Type B pancreatic cell (in vitro differentiated cells): ENCODE data around the gene CXCL6. TPM values are rescaled to one million over a fixed set of nuclear protein-coding genes. Genes with fewer than 3 reads are reported as not detected.

Experiments used
- DNase-seq: peaks from one replicate; pipeline ENCODE4 v3.0.0; 2021; ENCODE audit warnings: mixed read lengths; ENCODE audit not compliant: unreplicated experiment; ENCODE audit errors: extremely low spot score
- H3K27ac Mint-ChIP-seq: 2 replicates; pipeline ENCODE4 v1.8.0; 2021; ENCODE audit warnings: mild to moderate bottlenecking, mixed read lengths
- H3K27me3 Mint-ChIP-seq: 2 replicates; pipeline ENCODE4 v1.8.0; 2021; ENCODE audit warnings: mixed read lengths
- H3K36me3 Mint-ChIP-seq: 2 replicates; pipeline ENCODE4 v1.8.0; 2021; ENCODE audit warnings: mixed read lengths
- H3K4me1 Mint-ChIP-seq: one replicate; pipeline ENCODE4 v1.8.0; 2021; ENCODE audit warnings: mixed read lengths; ENCODE audit not compliant: unreplicated experiment
- H3K4me3 Mint-ChIP-seq: 2 replicates; pipeline ENCODE4 v1.8.0; 2021; ENCODE audit warnings: mild to moderate bottlenecking, mixed read lengths
- H3K9me3 Mint-ChIP-seq: 2 replicates; pipeline ENCODE4 v1.8.0; 2021; ENCODE audit warnings: mixed read lengths
- total RNA-seq: library from RNA; stranded (reverse); gene quantifications from 2 replicates; pipeline ENCODE4 v1.2.1, GENCODE V29; 2021; ENCODE audit warnings: low replicate concordance
- TF ChIP-seq, protein P1 (sequence below): fragments of 200-600 bp; sonication (generic); conservative IDR thresholded peaks from 2 replicates; pipeline ENCODE4 v1.5.0; 2021; ENCODE audit warnings: antibody characterized with exemption, mild to moderate bottlenecking

CXCL6 gene
- total RNA-seq, 1 donor from 2014 or later = 1.9 TPM

DNA sequence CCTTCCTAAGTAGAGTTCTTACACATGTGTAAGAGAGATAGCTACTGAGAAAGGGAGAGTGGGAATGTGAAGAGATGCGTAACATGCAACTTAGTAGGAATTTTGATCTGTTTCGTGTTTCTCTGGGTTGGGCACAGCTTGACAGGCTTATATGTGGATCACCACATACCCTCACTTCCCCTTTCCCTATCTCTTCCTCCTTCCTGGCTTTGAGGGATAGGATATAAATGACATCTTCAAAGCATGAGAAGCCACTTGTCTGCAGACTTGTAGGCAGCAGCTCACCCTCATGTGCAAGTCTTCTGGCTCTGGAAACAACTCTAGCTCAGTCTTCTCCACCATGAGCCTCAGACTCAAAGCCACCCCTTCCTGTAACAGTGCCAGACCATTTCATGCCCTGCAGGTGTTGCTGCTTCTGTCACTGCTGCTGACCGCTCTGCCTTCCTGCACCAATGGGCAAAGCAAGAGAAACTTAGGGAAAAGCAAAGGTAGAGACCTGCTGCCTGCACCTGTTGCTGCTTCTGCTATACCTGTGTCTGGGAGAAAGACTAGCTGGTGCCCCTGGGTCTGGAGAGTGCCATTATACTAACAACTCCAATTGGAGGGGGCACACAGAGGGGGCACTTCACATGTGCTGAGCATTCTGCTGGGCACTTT is 11.2 kb downstream of the CXCL6 start:
- DNase-seq = no peak
- Mint-ChIP-seq H3K4me1 (no peaks in the 10 kb centered on the region), H3K9me3 (no peaks in the 10 kb centered on the region), H3K4me3 (no peak overlapping the region), H3K27me3 (peaks cover 25% of the 10 kb centered on the region), H3K27ac (no peak overlapping the region), H3K36me3 (no peaks in the 10 kb centered on the region)
- TF ChIP-seq, protein P1, sequence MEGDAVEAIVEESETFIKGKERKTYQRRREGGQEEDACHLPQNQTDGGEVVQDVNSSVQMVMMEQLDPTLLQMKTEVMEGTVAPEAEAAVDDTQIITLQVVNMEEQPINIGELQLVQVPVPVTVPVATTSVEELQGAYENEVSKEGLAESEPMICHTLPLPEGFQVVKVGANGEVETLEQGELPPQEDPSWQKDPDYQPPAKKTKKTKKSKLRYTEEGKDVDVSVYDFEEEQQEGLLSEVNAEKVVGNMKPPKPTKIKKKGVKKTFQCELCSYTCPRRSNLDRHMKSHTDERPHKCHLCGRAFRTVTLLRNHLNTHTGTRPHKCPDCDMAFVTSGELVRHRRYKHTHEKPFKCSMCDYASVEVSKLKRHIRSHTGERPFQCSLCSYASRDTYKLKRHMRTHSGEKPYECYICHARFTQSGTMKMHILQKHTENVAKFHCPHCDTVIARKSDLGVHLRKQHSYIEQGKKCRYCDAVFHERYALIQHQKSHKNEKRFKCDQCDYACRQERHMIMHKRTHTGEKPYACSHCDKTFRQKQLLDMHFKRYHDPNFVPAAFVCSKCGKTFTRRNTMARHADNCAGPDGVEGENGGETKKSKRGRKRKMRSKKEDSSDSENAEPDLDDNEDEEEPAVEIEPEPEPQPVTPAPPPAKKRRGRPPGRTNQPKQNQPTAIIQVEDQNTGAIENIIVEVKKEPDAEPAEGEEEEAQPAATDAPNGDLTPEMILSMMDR = no peak

DNA sequence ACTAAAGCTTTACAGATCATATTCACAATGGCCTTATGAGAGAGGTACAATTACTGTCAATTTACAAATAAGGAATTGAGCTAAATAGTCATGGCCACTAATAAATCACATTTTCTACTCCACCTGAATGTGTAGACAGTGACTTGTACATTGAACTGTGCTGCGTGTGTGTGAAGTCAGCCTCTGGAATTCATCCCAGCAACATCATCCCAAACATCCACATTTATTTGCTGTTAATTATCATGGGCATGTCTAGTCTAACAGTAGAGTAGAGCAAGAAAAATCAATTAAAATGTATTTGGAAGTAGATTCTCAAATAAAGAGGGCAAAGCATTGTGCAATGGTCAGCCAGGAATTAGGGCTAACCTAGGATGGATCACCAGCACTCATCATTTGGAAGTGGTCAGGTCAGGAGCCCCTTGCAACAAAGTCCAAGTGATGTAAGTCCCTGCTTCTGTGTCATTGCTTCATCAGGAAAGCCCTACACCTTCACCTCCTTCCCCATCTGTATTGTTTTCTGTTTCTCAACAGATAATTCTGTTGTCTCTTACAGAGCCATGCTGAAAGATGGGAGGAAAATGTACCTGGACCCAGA is 11.8 kb downstream of the CXCL6 start:
- Mint-ChIP-seq H3K4me3 (no peak overlapping the region), H3K4me1 (no peaks in the 10 kb centered on the region)
- TF ChIP-seq, protein P1 = no peak

DNA sequence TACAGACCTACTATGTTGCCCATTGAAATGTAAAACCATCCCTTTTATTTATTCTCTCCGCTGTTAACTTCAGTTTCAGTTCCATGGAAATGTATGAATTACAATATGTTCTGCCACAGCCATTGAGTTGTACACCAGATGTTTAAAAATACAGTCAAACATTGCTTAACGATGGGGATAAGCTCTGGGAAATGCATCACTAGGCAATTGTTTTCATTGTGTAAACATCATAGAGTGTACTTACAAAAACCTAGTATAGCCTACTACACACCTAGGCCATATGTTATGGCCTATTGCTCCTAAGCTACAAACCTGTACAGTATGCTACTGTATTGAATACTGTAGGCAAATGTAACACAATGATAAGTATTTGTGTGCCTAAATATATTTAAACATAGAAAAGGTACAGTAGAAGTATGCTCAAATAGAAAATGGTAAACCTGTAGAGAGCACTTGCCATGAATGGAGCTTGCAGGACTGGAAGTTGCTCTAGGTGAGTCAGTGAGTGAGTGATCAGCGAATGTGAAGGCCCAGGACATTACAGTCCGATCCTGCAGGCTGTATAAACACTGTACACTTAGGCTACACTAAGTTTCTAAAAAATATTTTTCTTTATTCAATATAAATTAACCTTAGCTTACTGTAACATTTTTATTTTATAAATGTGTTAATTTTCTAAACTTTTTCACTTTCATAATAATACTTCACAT is 13.9 kb downstream of the CXCL6 start:
- DNase-seq = no peak
- no peaks in the 10 kb centered on the region for H3K4me1 Mint-ChIP-seq
- no peaks in the 10 kb centered on the region for H3K9me3 Mint-ChIP-seq
- H3K27me3 Mint-ChIP-seq = peaks cover 32% of the 10 kb centered on the region
- peaks cover 4% of the 10 kb centered on the region for H3K36me3 Mint-ChIP-seq
- H3K27ac Mint-ChIP-seq = no peak overlapping the region
- H3K4me3 Mint-ChIP-seq = no peak overlapping the region
- TF ChIP-seq, protein P1 = no peak

More for the DNA sequence above, 11.8 kb downstream of the CXCL6 start:
- Mint-ChIP-seq H3K27ac (no peak overlapping the region), H3K27me3 (peaks cover 26% of the 10 kb centered on the region), H3K36me3 (no peaks in the 10 kb centered on the region), H3K9me3 (no peaks in the 10 kb centered on the region)
- DNase-seq = no peak

DNA sequence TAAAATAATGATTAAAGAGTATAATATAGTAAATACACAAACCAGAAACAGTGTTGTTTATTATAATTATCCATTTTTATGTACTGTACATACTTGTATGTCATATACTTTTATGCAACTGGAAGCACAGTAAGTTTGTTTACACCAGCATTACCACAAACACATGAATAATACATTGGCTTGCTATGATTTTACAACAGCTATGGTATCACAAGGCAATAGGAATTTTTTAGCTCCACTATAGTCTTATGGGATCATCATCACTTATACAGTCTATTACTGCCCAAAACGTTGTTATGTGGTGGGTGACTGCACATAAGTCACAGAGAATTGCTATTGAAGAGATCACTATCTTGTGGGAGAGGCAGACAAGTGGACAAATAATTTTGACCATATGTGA is 14.8 kb downstream of the CXCL6 start:
- no peak for DNase-seq
- H3K27ac Mint-ChIP-seq = no peak overlapping the region
- H3K4me3 Mint-ChIP-seq = no peak overlapping the region
- H3K27me3 Mint-ChIP-seq = peaks cover 36% of the 10 kb centered on the region
- TF ChIP-seq, protein P1 = no peak
- no peaks in the 10 kb centered on the region for H3K9me3 Mint-ChIP-seq
- H3K4me1 Mint-ChIP-seq = no peaks in the 10 kb centered on the region
- H3K36me3 Mint-ChIP-seq = peaks cover 4% of the 10 kb centered on the region

DNA sequence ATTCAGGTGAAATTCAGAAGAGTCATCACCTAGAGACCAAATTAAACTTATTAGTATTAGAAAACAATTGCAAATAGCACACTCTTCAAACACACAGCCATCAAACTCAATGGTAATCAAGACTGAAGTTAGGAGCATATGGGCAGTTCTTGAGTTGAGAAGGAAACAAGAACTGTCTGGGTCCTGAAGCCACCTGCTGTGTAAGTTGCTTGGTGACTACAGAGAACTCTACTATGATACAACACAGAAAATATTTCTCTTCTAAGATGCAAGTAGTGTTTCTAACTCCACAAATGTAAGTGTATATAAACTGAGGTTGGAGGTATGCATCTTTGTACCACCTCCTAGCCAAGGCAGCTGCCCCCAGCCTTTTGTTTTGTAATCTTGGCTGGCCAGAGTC is 16.3 kb downstream of the CXCL6 start:
- no peak overlapping the region for H3K4me3 Mint-ChIP-seq
- no peaks in the 10 kb centered on the region for H3K4me1 Mint-ChIP-seq
- H3K36me3 Mint-ChIP-seq = peaks cover 4% of the 10 kb centered on the region
- H3K9me3 Mint-ChIP-seq = no peaks in the 10 kb centered on the region
- H3K27ac Mint-ChIP-seq = no peak overlapping the region
- H3K27me3 Mint-ChIP-seq = peaks cover 28% of the 10 kb centered on the region
- TF ChIP-seq, protein P1 = no peak
- no peak for DNase-seq
